Panc1 (cell line): ENCODE measurements around the gene GPR119. TPM values are rescaled to one million over a fixed set of nuclear protein-coding genes. Genes with fewer than 3 reads are reported as not detected.

Source experiments
- ATAC-seq: fragments of 200-7000 bp; cut with Tn5 transposase; 2 replicates; pipeline ENCODE4 v1.9.1; 2020; ENCODE audit warnings: mild to moderate bottlenecking, moderate library complexity
- BruUV-seq: library from RNA; stranded (reverse); fragments of 400-500 nt; replicated peaks from 2 replicates; lab custom pipeline; 2021; lab: Mats Ljungman, UMichigan
- CTCF ChIA-PET: fragments of 300-600 bp; sonication (Branson Sonifier 250); formaldehyde crosslinking; loops from one replicate; lab custom pipeline; 2022; ENCODE audit warnings: antibody characterized with exemption; lab: Charles Lee
- POLR2A ChIA-PET: fragments of 300-600 bp; sonication (Branson Sonifier 250); formaldehyde crosslinking; loops from one replicate; lab custom pipeline; 2022; ENCODE audit warnings: antibody characterized with exemption; lab: Charles Lee
- DNase-seq: peaks from one replicate; pipeline ENCODE4 v3.0.0-alpha.2; 2010; ENCODE audit warnings: low read depth, low spot score
- H3K27ac ChIP-seq: 2 replicates; pipeline ENCODE4 v1.5.1; 2011; ENCODE audit warnings: mild to moderate bottlenecking, low read length, inconsistent platforms
- H3K27me3 ChIP-seq: fragments of 200-500 bp; sonication (Bioruptor generic); 2 replicates; pipeline ENCODE4 v1.6.0; 2014; ENCODE audit warnings: low read length, inconsistent platforms; ENCODE audit not compliant: control insufficient read depth, insufficient read depth
- H3K36me3 ChIP-seq: fragments of 200-500 bp; sonication (Bioruptor generic); 2 replicates; pipeline ENCODE4 v1.5.1; 2014; ENCODE audit warnings: inconsistent platforms, mild to moderate bottlenecking, low read length, moderate library complexity; ENCODE audit not compliant: control insufficient read depth, insufficient read depth
- H3K4me1 ChIP-seq: 2 replicates; pipeline ENCODE4 v1.5.1; 2011; ENCODE audit warnings: inconsistent platforms, mild to moderate bottlenecking, low read length, moderate library complexity; ENCODE audit not compliant: control insufficient read depth, insufficient read depth
- H3K4me3 ChIP-seq, 2 experiments: 2 replicates each; pipeline ENCODE4 v1.5.1; 2011 to 2012; ENCODE audit warnings: low read depth in 2 of 2, low read length in 2 of 2, mild to moderate bottlenecking in 2 of 2, inconsistent platforms in 1 of 2, moderate library complexity in 1 of 2
- H3K9me3 ChIP-seq: fragments of 200-500 bp; sonication (Bioruptor generic); 2 replicates; pipeline ENCODE4 v1.5.1; 2014; ENCODE audit warnings: low read depth, mild to moderate bottlenecking, inconsistent platforms, low read length, moderate library complexity; ENCODE audit not compliant: control insufficient read depth, insufficient read depth
- POLR2AphosphoS5 ChIP-seq: IDR thresholded peaks from 2 replicates; pipeline ENCODE4 v1.6.1; 2012; ENCODE audit warnings: mild to moderate bottlenecking, low read depth, low read length, moderate library complexity
- SIN3A ChIP-seq: IDR thresholded peaks from 2 replicates; pipeline ENCODE4 v1.6.1; 2012; ENCODE audit warnings: low read depth, mild to moderate bottlenecking, low read length, moderate library complexity, borderline replicate concordance; ENCODE audit not compliant: insufficient read depth
- TCF7L2 ChIP-seq: IDR thresholded peaks from 2 replicates; pipeline ENCODE4 v1.6.1; 2011; ENCODE audit warnings: mild to moderate bottlenecking, low read depth, low read length, inconsistent platforms
- in situ Hi-C: cut with HindIII; loops from 2 replicates; pipeline ENCODE4 v1.10.0; 2016; ENCODE audit warnings: low sequenced_read_pairs, low pct_unique_long_range_greater_than_20kb
- intact Hi-C: fragments of 100-400 bp; cut with micrococcal nuclease; formaldehyde crosslinking; loops from one replicate; pipeline ENCODE4 v1.10.0; 2022; ENCODE audit not compliant: unreplicated experiment
- total RNA-seq: library from RNA; stranded (reverse); gene quantifications from one replicate; pipeline ENCODE4 v1.2.1, GENCODE V29; 2021; ENCODE audit not compliant: unreplicated experiment
- TF ChIP-seq, protein P1 (sequence below): fragments of 450-650 bp; IDR thresholded peaks from 2 replicates; pipeline ENCODE4 v1.5.1; 2017; ENCODE audit warnings: mild to moderate bottlenecking
- TF ChIP-seq, protein P2 (sequence below), 2 experiments: IDR thresholded peaks; 2 replicates each; pipeline ENCODE4 v1.6.1; 2011 to 2012; ENCODE audit warnings: low read depth in 2 of 2, control low read depth in 1 of 2, low read length in 1 of 2, mild to moderate bottlenecking in 1 of 2, moderate library complexity in 1 of 2; ENCODE audit not compliant: insufficient read depth in 1 of 2

GPR119 gene
- total RNA-seq, 1 experiment from 2014 or later, result not detected

DNA sequence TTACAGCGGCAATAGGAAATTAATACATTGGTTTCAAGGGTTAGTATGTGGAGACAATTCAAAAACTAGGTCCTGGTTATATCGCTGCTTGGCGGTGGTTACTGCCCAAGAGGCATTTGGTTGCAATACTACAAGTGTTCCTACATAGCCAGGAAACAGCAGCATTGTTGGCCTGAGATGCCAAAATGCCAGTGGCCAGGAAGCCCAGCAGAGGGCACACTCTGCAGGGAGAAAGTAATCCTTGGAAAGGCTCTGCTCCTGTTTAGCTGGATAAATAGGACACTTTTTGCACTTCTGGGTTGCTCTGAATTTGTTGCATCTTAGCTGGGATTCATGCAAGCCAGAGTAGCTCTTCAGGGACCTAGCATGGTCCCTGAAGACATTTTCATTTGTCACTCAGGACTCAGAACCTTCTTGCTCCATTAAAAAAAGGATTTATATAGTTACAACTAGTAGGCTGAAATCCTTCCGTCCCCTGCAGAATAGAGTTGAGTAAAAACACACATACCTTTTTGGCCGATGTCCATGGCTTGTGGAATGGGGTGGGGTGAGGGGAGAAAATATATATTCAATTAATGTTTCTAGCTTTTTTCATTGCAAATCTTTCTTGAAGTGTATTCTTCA, 8.1 kb upstream of the GPR119 start:
- in situ Hi-C loops, result no loop called here
- ChIA-PET POLR2A (interaction anchor here (0.7 kb wide), 1 partner anchor 20 kb away, joined by 3 read pairs; no protein-coding TSS in a partner anchor), CTCF (interaction anchor here (0.5 to 1.0 kb wide), 2 partner anchors 8 to 30 kb away, joined by 3 to 12 read pairs; partner anchors contain the start of gene RBMX2)
- ATAC-seq, result peak; percentile 94
- H3K36me3 ChIP-seq, result no peaks in the 10 kb centered on the region
- H3K9me3 ChIP-seq, result no peaks in the 10 kb centered on the region
- no peaks in the 10 kb centered on the region for H3K4me1 ChIP-seq
- peak; percentile 20 for DNase-seq
- peaks cover 5% of the 10 kb centered on the region; the same call in 1 of the 2 replicates for H3K27me3 ChIP-seq
- no peak overlapping the region for H3K27ac ChIP-seq
- TF ChIP-seq SIN3A (no peak), TCF7L2 (no peak), POLR2AphosphoS5 (no peak)
- TF ChIP-seq, protein P1, sequence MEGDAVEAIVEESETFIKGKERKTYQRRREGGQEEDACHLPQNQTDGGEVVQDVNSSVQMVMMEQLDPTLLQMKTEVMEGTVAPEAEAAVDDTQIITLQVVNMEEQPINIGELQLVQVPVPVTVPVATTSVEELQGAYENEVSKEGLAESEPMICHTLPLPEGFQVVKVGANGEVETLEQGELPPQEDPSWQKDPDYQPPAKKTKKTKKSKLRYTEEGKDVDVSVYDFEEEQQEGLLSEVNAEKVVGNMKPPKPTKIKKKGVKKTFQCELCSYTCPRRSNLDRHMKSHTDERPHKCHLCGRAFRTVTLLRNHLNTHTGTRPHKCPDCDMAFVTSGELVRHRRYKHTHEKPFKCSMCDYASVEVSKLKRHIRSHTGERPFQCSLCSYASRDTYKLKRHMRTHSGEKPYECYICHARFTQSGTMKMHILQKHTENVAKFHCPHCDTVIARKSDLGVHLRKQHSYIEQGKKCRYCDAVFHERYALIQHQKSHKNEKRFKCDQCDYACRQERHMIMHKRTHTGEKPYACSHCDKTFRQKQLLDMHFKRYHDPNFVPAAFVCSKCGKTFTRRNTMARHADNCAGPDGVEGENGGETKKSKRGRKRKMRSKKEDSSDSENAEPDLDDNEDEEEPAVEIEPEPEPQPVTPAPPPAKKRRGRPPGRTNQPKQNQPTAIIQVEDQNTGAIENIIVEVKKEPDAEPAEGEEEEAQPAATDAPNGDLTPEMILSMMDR, result peak; percentile 88
- no TSS peak for BruUV-seq
- intact Hi-C loops, result loop anchor here (1.0 kb wide), 1 partner anchor 524 kb away; no protein-coding TSS in a partner anchor
- H3K4me3 ChIP-seq, result no peak overlapping the region

DNA sequence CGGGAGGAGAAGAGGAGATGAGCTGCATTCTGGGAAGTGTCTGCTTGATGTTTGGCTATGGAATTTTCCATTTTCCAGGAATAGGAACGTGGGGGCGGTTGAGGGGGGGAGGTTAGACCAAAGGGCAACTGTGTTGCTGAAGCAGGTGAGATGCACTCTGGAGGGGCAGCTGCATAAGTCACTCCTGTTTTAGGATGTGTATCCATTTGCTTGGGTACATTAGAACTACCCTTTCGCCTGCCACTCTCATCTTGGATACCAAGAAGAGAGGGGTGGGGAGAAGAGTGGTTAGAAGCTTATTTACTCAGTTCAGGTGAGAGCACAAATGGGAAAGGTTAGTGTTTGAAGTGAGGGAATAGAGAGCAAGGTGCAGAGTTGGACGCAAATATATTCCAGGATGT, 934 bp upstream of the GPR119 start:
- ChIA-PET CTCF (interaction anchor here (0.8 kb wide), 1 partner anchor 39 kb away, joined by 6 read pairs; no protein-coding TSS in a partner anchor), POLR2A (no interaction called here)
- no peaks in the 10 kb centered on the region for H3K36me3 ChIP-seq
- in situ Hi-C loops (no loop called here), intact Hi-C loops (no loop called here)
- BruUV-seq, result no TSS peak
- H3K4me1 ChIP-seq, result no peaks in the 10 kb centered on the region
- DNase-seq (no peak), ATAC-seq (no peak)
- H3K27me3 ChIP-seq, result no peaks in the 10 kb centered on the region
- H3K4me3 ChIP-seq, result no peak overlapping the region
- no peaks in the 10 kb centered on the region for H3K9me3 ChIP-seq
- H3K27ac ChIP-seq, result no peak overlapping the region
- TF ChIP-seq, protein P1, result no peak
- TF ChIP-seq, protein P2, sequence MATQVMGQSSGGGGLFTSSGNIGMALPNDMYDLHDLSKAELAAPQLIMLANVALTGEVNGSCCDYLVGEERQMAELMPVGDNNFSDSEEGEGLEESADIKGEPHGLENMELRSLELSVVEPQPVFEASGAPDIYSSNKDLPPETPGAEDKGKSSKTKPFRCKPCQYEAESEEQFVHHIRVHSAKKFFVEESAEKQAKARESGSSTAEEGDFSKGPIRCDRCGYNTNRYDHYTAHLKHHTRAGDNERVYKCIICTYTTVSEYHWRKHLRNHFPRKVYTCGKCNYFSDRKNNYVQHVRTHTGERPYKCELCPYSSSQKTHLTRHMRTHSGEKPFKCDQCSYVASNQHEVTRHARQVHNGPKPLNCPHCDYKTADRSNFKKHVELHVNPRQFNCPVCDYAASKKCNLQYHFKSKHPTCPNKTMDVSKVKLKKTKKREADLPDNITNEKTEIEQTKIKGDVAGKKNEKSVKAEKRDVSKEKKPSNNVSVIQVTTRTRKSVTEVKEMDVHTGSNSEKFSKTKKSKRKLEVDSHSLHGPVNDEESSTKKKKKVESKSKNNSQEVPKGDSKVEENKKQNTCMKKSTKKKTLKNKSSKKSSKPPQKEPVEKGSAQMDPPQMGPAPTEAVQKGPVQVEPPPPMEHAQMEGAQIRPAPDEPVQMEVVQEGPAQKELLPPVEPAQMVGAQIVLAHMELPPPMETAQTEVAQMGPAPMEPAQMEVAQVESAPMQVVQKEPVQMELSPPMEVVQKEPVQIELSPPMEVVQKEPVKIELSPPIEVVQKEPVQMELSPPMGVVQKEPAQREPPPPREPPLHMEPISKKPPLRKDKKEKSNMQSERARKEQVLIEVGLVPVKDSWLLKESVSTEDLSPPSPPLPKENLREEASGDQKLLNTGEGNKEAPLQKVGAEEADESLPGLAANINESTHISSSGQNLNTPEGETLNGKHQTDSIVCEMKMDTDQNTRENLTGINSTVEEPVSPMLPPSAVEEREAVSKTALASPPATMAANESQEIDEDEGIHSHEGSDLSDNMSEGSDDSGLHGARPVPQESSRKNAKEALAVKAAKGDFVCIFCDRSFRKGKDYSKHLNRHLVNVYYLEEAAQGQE (IDR thresholded peaks at IDR 0.05; ENCODE audit: insufficient read depth in 1 of 2, low read depth in 2 of 2, low read length in 1 of 2), result no peak
- TF ChIP-seq SIN3A (no peak), TCF7L2 (no peak), POLR2AphosphoS5 (no peak)
